GM21576 (cell line): Measurements from ENCODE around the gene PHRF1.
"Not testable (repeated sequence)": the region's sequence is repeated elsewhere in the genome, so short reads cannot be mapped to it uniquely, and the experiment has no call there.

Source experiments
- ATAC-seq: cut with Tn5 transposase; IDR thresholded peaks from one replicate; pipeline ENCODE4 v1.9.1; 2021; ENCODE audit warnings: mild to moderate bottlenecking, moderate library complexity; ENCODE audit not compliant: unreplicated experiment

The PHRF1 gene

DNA sequence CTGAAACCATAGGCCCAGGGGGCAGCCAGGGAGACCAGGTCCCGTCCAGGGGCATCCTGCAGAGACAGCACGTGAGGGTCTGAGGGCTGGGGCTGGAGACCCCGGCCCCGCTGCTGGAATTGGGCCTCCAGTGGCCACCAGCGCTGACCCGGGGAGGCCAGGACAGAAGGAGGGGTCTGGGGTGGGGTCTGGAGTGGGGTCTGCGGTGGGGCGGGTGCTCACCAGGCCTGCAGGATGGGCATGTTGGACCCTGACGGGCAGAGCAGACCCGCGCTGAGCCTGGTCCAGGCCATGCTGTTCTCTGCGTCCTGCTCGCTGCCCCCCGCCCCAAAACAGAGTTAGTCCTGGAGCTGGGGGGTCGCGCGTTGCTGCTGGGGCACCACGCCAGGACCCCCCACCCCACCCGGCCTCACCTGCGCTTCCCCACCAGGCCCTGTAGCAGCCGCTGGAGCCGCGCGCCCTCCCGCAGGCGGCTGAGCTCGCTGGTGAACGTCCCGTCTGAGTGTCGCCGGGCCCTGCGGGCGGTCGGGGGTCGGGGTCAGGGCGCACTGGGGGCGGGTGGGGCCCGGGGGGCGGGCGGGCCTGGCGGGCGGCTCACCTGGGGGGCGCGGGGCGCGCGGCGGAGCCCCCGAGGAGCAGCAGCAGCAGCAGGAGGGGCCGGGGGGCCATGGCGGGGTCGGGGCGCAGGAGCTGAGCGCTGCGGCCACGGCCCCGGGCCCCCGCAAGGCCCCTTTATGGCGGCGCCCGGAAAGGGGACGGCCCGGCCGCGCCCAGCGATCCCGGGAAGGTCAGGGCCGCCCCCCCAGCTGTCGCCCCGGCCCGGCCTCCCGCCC lies 50.4 kb downstream of the PHRF1 start, which contains the start of gene SCT:
Gene SCT (minus strand): TSS at position 707 of the 833 bp plus-strand sequence. CDS start 38 bp downstream, at position 669.
- ATAC-seq, result no peak

DNA sequence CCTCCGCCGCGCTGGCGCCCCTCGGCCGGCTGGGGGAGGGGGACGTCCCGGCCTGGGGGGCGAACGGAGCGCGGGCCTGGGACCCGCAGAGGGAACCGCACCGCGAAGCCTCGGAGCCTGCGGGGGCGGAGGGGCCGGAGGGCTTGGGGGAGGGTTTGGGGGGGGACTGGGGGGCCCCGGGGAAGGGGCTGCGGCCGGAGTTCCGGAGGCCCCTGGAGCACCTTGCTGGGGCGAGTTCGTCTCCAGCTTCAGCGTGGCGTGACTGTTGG lies 51.0 kb downstream of the PHRF1 start:
- ATAC-seq, result no peak

GRCh38 chr11:628056-628455 lies 51.8 kb downstream of the PHRF1 start:
- ATAC-seq, result no peak

DNA sequence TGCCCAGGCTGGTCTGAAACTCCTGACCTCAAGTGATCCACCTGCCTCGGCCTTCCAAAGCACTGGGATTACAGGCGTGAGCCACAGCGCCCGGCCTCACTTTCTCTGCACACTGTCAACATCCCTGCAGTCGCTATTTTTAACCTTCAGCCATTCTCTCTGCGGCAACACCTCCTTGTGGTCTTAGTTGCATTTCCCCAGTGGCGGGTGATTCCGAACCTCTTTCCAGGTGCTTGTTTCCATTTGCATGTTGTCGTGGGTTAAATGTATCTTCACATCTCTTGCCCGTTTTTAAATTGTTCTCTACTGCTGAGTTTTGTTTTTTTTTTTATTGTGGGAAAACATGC lies 52.9 kb downstream of the PHRF1 start:
- ATAC-seq, result peak; percentile 55

DNA sequence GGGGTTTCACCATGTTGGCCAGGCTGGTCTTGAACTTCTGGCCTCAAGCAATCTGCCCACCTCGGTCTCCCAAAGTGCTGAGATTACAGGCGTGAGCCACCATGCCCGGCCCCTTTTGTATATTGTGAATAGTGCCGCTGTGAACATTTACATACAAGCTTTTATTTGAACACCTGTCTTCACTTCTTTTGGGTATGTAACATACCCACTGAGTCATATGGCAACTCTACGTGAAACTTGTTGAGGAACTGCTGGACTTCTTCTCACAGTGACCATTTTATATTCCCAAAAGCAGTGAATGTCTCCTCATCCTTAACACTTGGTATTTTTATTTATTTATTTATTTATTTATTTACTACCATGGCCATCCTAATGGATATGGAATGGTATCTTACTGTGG lies 54.6 kb downstream of the PHRF1 start:
- no peak for ATAC-seq

DNA sequence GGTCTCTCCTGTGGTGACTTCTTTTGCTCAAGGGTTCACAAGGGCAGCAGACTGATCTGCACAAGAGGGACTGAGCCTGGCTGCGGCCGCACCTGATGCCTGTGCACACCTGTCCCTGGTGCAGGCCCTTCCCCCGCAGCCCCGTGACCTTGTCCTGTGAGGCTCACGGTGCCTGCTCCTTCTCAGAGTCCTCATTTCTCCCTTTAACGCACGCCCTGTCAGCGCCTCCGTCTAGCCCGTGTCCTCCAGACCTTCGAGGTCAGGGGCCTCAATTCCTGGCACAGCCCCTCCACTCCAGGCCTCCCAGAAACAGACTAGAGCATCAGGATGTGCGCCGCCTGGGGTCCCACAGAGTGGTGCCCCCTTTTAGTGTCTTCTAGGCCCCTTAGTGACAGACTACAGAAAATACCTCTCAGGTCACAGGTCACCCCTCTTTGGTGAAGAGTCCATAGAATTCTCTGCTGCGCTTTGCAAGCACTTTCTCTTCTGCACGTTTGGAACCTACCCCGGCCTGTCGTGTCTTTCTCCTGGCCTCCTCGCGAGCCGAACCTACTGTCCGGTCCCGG lies 59.8 kb downstream of the PHRF1 start:
- no peak for ATAC-seq

DNA sequence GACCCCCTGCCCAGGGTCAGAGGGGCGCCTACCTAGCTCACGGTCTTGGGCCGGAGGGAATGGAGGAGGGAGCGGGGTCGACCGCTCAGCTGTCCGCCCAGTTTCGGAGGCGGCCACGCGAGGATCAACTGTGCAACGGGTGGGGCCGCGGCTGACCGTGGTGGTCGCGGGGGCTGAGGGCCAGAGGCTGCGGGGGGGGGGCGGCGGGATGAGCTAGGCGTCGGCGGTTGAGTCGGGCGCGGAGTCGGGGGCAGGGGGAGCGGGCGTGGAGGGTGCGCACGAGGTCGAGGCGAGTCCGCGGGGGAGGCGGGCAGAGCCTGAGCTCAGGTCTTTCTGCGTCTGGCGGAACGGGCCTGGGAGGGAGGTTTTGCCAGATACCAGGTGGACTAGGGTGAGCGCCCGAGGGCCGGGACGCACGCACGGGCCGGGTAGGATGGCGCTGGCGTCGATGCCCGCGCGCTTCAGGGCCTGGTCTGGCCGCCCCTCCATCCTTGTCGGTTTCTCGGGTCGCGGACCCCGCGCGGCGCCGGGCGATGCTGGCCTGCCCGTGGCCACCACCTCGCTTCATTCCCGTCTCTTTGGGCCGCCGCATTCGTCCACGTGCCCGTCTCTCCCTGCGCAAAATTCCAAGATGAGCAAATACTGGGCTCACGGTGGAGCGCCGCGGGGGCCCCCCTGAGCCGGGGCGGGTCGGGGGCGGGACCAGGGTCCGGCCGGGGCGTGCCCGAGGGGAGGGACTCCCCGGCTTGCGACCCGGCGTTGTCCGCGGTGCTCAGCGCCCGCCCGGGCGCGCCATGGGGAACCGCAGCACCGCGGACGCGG lies 60.5 kb downstream of the PHRF1 start, which contains the start of gene DRD4:
Gene DRD4 (plus strand): TSS at position 759 of the 822 bp plus-strand sequence. CDS start 36 bp downstream, at position 795.
- ATAC-seq, result no peak

DNA sequence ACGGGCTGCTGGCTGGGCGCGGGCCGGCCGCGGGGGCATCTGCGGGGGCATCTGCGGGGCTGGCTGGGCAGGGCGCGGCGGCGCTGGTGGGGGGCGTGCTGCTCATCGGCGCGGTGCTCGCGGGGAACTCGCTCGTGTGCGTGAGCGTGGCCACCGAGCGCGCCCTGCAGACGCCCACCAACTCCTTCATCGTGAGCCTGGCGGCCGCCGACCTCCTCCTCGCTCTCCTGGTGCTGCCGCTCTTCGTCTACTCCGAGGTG lies 61.0 kb downstream of the PHRF1 start:
- ATAC-seq, result no peak

GRCh38 chr11:637593-638521 lies 61.6 kb downstream of the PHRF1 start:
- no peak for ATAC-seq

GRCh38 chr11:638631-639331 lies 62.5 kb downstream of the PHRF1 start:
- ATAC-seq, result no peak

- no peak for ATAC-seq
These were observed 63.2 kb downstream of the PHRF1 start for GRCh38 chr11:639332-639955.

DNA sequence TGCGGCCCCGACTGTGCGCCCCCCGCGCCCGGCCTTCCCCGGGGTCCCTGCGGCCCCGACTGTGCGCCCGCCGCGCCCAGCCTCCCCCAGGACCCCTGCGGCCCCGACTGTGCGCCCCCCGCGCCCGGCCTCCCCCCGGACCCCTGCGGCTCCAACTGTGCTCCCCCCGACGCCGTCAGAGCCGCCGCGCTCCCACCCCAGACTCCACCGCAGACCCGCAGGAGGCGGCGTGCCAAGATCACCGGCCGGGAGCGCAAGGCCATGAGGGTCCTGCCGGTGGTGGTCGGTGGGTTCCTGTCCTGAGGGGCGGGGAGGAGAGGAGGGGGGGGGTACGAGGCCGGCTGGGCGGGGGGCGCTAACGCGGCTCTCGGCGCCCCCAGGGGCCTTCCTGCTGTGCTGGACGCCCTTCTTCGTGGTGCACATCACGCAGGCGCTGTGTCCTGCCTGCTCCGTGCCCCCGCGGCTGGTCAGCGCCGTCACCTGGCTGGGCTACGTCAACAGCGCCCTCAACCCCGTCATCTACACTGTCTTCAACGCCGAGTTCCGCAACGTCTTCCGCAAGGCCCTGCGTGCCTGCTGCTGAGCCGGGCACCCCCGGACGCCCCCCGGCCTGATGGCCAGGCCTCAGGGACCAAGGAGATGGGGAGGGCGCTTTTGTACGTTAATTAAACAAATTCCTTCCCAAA lies 63.9 kb downstream of the PHRF1 start:
- ATAC-seq, result no peak

DNA sequence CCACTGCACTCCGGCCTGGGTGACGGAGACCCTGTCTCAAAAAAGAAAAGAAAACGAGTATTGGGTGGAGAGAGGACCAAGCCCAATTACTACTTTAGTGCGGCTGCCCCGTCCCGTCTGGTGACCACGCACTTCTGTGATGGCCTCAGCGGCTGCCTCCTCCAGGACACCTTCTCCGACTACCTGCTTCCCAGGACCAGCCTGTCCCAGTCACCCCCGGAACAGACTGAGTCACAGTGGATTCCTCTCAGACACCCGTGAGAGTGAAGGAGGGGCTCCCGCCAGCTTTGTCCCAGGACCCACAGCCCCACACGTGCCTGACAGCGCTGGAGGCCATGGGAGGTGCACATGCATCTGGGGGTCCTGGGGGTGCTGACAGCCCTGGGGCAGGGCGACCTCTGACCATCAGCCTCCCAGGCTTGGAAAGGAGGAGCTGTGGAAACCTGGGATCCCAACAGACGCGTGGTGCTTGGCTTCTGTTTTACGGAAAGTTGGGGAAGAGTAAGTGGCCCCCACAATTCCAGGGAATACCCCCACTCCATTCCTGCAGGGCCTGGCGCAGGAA lies 65.6 kb downstream of the PHRF1 start:
- ATAC-seq, result no peak

GRCh38 chr11:643366-643765 lies 67.1 kb downstream of the PHRF1 start:
- ATAC-seq, result no peak

- no peak for ATAC-seq
These were observed 67.8 kb downstream of the PHRF1 start for GRCh38 chr11:643849-644738.

DNA sequence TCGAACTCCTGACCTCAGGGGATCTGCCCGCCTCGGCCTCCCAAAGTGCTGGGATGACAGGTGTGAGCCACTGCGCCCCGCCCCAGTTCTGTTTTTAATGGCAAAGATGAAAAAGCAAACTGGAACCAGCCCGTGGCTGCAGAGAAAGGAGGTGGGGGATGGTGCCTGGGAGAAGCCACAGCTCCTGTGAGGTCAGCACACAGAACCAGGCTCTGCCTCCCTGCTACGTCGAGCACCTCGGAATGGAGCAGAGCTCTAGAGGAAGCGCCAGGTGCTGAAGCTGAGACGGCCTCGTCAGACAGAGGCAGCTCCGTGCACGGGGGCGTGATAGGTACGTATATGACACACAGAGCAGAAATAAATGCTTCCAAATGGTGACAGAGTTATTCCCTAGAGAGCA lies 69.3 kb downstream of the PHRF1 start:
- no peak for ATAC-seq

DNA sequence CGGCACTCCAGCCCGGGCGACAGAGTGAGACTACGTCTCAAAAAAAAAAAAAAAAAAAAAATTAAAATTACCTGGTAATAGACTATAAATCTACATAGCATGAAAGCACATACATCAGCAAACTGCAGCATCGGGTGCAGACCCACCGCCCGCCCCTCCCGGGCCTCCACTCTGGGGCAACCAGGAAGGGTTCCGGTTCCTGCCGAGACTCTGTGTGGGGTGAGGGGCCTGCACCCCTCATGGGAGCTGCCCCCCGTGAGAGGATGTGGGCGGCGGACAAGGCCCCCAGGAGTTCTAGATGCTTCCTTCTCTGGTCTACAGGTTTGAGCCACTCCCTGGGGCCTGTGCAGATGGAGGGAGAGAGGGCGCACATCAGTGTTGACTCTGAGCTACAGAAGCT lies 69.9 kb downstream of the PHRF1 start:
- no peak for ATAC-seq

DNA sequence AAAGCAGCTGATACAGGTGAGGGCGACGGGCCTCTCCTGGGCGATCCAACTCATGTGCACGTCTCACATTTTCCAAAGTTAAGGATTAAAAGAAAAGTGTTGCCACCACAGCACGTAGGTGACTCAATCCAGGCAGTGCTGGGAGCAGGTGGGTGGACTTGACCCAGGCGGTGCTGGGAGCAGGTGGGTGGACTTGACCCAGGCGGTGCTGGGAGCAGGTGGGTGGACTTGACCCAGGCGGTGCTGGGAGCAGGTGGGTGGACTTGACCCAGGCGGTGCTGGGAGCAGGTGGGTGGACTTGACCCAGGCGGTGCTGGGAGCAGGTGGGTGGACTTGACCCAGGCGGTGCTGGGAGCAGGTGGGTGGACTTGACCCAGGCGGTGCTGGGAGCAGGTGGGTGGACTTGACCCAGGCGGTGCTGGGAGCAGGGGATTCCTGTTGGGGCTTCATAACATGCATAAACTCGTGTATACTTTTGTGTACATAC lies 71.4 kb downstream of the PHRF1 start:
- not testable (repeated sequence) for ATAC-seq
